HG02678 (cell line): ENCODE data around the gene RAB37.

Experiments
- ATAC-seq: cut with Tn5 transposase; IDR thresholded peaks from one replicate; pipeline ENCODE4 v1.9.1; 2021; ENCODE audit warnings: mild to moderate bottlenecking, moderate library complexity; ENCODE audit not compliant: unreplicated experiment

Gene RAB37

DNA sequence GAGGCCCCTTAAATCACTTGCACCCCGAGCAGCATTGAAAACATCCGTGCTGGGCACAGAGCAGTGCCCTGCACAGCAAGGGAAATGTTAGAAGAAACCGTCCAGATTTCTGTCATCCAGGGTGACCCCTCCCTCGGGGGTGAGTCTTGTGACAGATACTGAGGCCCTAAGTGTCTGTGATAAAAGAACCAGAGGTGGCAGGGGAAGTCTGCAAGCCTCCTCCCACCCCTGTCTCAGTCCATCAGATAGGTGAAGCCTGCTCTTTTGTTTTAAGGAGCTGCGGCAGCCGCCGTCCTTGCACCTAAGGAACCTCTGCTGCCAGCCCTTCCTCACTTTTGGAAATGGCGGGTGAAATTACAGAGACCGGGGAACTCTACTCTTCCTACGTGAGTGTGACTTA, 39.9 kb downstream of the RAB37 start:
- ATAC-seq: no peak

DNA sequence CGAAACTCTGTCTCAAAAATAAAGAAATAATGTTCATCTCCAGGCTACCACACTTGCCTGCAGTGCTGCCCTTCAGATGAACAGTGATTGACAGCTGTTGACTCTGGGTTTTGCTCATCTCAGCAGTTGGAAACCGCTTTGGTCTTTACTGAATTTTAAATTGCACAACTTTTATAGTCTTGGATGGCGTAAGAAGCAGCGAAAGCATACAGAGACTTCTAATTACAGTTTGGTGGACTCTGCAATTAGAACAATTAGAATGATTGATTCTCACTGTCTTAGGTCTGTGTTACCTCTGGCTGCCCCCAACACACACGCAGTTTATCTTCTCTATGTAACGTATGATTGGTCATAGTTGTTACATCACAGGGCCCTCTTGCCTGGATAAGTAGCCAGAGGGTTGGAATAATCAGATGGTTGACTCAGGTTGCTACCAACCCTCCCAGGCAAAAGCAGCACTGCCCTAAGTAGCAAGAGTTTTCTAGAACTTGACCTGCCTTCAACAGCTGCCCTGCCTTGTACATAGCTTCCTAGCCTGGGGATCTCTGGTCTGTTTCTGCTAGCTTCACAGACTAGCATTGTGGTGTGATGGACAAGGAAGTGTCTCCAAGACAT, 41.0 kb downstream of the RAB37 start:
- ATAC-seq: no peak

DNA sequence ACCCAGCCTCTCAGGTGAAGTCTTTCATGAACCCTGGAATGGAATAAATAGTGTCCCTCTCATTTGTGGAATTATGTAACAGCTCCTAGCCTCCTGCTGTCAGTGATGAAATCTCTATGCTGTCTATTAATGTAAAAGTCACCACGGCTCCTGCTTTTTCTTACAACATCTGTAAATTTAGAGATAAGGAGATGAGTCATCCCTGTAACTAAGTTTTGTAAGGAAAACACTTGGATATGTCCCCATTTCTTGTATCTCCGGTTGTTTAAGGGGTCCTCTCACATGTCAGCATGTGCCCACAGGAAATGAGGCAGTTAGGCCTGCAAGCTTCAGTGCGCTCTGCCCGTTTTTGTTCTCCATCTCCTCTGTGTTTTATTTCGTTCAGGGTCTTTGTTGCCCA, 41.9 kb downstream of the RAB37 start:
- no peak for ATAC-seq

- no peak for ATAC-seq
Measured at GRCh38 chr17:74779501-74779900, 42.4 kb downstream of the RAB37 start.

DNA sequence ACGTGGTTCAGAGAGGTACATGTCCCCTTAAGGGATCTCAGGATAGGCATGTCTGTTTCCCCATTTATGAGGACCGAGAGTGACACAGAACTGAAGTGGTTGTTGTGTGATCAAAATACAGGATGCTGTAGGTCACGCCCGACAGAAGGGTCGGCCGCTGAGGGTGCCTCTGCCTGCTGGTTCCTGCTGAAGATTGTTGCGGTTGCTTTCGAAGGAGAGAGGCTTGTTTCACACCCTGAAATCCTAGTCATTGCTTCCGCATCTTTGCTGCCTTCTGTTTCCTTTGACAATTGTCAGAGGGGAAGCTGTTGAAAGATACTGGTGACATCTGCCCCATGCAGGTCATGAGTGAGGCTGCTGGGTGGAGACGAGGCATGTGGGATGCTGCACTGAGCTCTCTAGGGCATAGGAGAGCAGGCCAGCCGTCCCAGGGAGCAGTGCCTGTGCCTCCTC, 42.9 kb downstream of the RAB37 start:
- ATAC-seq: peak; percentile 45

GRCh38 chr17:74780443-74781238, 43.6 kb downstream of the RAB37 start:
- no peak for ATAC-seq

GRCh38 chr17:74782571-74782970, 45.5 kb downstream of the RAB37 start:
- ATAC-seq: no peak

DNA sequence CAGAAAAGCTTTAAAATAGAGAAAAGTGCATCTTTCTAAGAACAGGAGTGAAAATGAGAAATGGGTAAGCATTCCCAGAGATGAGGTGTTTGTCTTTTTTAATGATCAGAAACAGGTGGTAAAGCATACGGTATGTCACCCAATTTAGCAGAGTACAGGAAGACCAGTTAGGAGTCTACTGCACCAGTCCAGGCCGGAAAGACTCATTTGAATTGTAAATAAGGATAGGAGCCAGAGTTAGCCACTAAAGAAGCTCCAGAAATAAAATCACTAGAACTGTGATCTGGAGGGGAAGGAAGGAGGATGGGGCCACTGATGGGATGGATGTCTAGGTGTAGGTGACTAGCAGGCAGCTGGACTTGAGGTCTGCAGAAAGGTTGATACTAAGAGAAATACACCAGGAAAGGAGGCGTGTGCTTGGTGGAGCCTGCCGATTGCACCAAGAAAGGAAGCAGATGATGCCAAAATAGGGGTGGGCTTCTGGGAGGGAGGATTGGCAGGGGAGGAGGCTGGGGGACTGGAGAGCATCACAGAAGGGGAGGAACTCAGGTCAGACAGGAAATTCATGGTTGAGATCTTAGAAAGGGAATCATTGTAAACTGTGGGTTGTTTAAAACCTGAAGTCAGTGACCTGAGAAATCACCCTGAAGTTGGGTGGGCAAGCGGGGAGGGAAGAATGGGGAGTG, 47.2 kb downstream of the RAB37 start:
- no peak for ATAC-seq

GRCh38 chr17:74785096-74785980, 48.3 kb downstream of the RAB37 start:
- ATAC-seq: no peak

DNA sequence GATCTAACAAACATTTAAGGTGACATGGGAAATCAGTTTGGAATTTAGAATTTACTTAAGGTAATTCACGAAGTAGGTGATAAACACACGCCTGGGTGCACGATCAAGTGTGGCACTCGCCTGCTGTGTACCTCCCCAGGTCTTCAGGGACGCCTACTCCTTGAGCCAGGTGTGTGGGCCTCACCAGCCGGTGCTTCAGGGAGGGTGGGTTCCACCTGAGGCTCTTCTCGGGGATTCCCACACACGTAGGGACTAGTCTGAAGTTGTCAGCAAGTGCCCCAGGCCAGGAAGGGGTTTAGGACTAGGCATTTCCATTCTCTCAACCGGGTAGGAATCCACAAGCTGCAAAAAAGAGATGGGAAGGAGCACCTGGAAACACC, 48.9 kb downstream of the RAB37 start:
- ATAC-seq: no peak

DNA sequence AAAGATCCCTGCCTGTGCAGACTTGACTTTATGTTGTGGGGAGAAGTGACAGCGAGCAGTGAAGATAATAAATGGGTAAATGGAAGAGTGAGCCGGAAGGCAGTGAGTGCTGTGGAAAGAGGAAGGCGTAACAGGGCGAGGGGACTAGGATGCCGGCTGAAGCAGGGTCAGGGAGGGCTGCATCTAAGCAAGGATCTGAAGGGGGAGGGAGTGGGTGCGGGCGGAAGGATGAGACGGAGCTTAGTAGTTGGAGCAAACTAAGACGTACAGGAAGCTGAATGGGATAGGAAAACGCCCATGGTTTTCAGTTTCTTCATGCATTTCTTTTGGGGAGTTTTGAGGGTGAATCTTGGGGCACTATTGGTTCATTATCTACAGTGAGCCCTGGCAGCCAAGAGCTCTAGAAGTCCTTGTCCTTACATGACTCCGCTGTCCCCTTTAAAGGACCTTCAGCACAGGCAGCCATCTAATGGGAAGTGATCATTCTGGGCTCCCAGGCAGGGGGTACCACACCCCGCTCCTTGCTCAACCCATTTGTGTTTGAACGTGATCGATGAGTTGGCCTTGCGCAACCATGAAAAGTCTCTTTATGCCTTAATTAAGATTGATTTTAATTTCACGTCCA, 49.5 kb downstream of the RAB37 start:
- ATAC-seq: no peak

DNA sequence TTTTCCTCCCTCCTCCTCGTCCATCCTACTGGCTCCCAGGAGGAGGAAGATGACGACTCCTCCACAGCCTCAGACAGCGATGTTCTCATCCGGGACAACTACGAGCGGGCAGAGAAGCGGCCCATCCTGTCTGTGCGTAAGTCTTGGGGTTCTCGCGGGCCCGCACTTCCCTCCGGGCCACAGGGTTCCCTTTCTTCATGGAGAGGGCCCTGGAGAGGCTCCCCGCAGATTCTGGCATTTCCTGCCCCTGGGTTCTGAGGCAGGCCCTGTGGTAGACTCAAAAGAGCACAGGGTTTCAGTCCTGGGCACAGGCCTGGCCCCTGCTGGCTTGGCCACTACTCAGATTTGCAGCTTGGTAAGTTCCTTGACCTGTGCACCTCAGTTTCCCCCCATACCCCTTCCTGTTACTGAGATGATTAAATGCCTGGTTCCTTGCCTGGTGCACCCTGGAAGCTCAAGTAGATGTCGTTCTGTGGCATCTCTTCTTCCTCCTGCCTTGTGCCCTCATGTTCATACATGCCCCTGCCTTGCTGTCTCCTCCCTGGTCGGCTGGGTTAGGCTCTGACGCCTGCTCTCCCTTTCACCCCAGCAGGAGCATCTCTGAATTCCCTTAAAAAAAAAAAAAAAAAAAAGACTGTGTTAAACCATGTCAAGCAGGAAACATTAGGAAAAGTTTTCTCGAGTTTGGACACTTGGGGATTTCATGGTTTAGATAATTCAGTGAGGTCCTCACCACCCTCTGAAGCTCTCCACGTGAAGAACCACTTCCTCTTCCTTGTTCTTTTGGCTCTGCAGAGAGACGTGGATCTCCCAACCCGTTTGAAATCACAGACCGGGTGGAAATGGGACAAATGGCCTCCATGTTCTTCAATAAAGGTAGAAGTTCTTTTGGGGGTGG, 53.4 kb downstream of the RAB37 start:
- ATAC-seq: no peak

DNA sequence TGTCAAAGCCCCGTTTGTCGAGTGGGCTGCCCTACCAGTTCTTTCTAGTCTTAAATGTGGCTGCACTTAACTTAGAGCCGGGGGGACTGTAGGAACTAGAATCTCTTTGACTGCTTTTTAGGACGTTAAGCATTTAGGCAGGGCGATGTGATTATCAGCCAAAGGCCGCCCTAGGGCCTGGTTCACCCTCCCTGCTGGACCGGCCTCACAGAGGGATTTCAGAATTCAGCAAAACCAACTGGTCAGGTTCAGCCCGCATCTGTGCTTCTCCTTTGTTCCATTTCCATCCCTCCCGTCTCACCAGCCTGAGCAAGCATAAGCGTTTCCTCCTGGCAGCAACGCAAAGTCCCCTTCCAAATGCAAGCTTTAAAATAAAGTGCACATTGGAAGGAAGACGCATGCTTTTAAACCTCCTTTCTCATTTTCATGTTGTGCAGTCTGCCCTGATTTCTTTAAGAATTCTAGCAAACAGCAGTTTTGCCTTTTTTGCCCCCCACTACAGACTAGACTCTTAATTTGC, 55.6 kb downstream of the RAB37 start:
- ATAC-seq: no peak

DNA sequence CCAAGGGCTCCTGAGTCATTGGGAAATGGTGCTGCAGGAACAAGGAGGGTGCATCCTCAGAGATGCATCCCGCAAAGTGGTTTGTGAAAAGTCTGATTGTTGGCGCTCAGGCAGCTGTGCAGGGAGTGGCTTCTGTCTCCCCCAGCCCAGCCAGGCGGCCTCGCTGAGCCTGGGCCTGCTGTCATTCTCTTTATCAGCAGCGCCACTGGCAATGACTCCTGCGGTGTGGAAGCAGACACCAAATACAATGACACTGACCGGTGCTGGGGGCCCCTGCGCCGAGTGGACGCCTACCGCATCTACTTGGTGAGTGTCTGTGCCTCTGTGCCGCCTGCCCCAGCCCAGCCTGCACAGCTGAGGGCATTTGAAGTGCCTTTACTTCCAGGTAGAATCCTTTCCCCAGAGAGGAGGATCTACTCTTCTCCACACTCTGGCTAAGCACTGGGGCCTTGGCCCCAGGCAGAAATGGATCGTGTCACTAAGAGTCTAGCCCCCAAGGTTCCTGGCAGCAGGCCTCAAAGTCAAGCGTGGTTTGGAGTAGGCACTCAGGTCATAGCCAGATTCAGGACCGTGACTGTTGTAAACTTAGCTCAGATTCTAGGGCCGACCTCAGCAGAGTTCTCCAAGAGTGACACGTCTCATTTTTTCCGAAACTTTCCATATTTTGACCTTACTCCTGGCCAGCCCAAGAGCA, 58.4 kb downstream of the RAB37 start:
- ATAC-seq: no peak

- no peak for ATAC-seq
Measured at GRCh38 chr17:74796211-74796610, 59.2 kb downstream of the RAB37 start.

DNA sequence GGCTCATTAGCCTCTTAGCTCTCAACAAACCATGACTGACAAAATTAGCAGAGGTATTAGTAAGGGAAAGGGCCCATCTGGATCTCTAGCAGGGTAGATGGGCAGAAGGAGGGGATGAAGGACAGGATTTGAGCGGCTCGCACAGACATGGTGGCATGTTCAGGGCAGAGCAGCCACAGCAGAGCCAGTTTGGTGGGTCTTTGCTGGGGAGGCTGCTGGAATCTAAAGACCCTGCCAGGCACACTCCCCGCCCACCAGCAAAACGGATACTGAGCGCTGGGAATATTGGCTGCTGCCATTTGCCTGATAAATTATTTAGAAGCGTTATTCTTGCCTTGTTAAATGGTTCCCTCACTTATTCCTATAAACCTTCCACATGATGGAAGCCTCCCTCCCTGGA, 59.8 kb downstream of the RAB37 start:
- no peak for ATAC-seq
